AG04450 (cell line): Measurements from ENCODE around the gene KCNH8. TPM values are rescaled to one million over a fixed set of nuclear protein-coding genes. Genes with fewer than 3 reads are reported as not detected.

ENCODE experiments used
- CTCF ChIA-PET: fragments of 300-600, 350-600 bp; formaldehyde crosslinking; extraction: SDS; loops from one replicate; lab custom pipeline; 2022; ENCODE audit warnings: antibody characterized with exemption, inconsistent platforms; lab: Charles Lee
- POLR2A ChIA-PET: fragments of 350-600 bp; formaldehyde crosslinking; extraction: SDS; loops from one replicate; lab custom pipeline; 2021; ENCODE audit warnings: antibody characterized with exemption, inconsistent platforms; lab: Yijun Ruan, JAX
- DNase-seq: peaks from one replicate; pipeline ENCODE4 v3.0.0-alpha.2; 2011; ENCODE audit warnings: low read depth, low spot score
- H3K27ac ChIP-seq: one replicate; pipeline ENCODE4 v1.5.1; 2012; ENCODE audit warnings: low read depth, low read length, control low read depth
- H3K27me3 ChIP-seq: one replicate; pipeline ENCODE4 v1.6.0; 2012; ENCODE audit warnings: low read length; ENCODE audit not compliant: control insufficient read depth, insufficient read depth
- H3K4me3 ChIP-seq: 2 replicates; pipeline ENCODE4 v1.5.1; 2011; ENCODE audit warnings: mild to moderate bottlenecking, low read depth, low read length, control low read depth
- H3K9me3 ChIP-seq: 2 replicates; pipeline ENCODE4 v1.5.1; 2012; ENCODE audit warnings: low read length; ENCODE audit not compliant: control insufficient read depth, insufficient read depth
- CTCF ChIP-seq: IDR thresholded peaks from 2 replicates; pipeline ENCODE4 v1.5.1; 2011; ENCODE audit warnings: low read depth, low read length, control low read depth, inconsistent platforms
- polyA plus RNA-seq: library from polyadenylated mRNA; depleted of rRNA; stranded (reverse); fragments of >200 nt; gene quantifications from 2 replicates; pipeline ENCODE4 v1.2.3, GENCODE V29; 2011

KCNH8 gene
- polyA plus RNA-seq, 1 experiment: not detected

GRCh38 chr3:19171794-19172193 is 23.5 kb downstream of the KCNH8 start:
- POLR2A ChIA-PET: no interaction called here
- Histone ChIP-seq H3K9me3 (peaks cover 13% of the 10 kb centered on the region), H3K27me3 (no peaks in the 10 kb centered on the region), H3K27ac (no peak overlapping the region), H3K4me3 (no peak overlapping the region)
- CTCF ChIA-PET: no interaction called here
- TF ChIP-seq CTCF: no peak
- DNase-seq: no peak

- no peak for TF ChIP-seq CTCF
- H3K9me3 ChIP-seq: peaks cover 11% of the 10 kb centered on the region; the same call in 1 of the 2 replicates
- ChIA-PET CTCF (no interaction called here), POLR2A (no interaction called here)
- H3K4me3 ChIP-seq: no peak overlapping the region
- no peak for DNase-seq
- H3K27ac ChIP-seq: no peak overlapping the region
- H3K27me3 ChIP-seq: no peaks in the 10 kb centered on the region
Observed at GRCh38 chr3:19173945-19174344, 25.6 kb downstream of the KCNH8 start.

- DNase-seq: no peak
- Histone ChIP-seq H3K27ac (no peak overlapping the region), H3K4me3 (no peak overlapping the region), H3K9me3 (peaks cover 6% of the 10 kb centered on the region; the same call in 1 of the 2 replicates), H3K27me3 (no peaks in the 10 kb centered on the region)
- ChIA-PET POLR2A (no interaction called here), CTCF (no interaction called here)
- no peak for TF ChIP-seq CTCF
Observed at GRCh38 chr3:19183584-19183983, 35.3 kb downstream of the KCNH8 start.

- H3K27ac ChIP-seq: no peak overlapping the region
- no peak overlapping the region for H3K4me3 ChIP-seq
- POLR2A ChIA-PET: no interaction called here
- H3K27me3 ChIP-seq: no peaks in the 10 kb centered on the region
- H3K9me3 ChIP-seq: no peaks in the 10 kb centered on the region
- no peak for DNase-seq
- CTCF ChIA-PET: no interaction called here
- TF ChIP-seq CTCF: no peak
Observed at GRCh38 chr3:19190126-19190525, 41.8 kb downstream of the KCNH8 start.

- TF ChIP-seq CTCF: no peak
- H3K9me3 ChIP-seq: no peaks in the 10 kb centered on the region
- H3K27ac ChIP-seq: no peak overlapping the region
- CTCF ChIA-PET: no interaction called here
- POLR2A ChIA-PET: no interaction called here
- no peaks in the 10 kb centered on the region for H3K27me3 ChIP-seq
- H3K4me3 ChIP-seq: no peak overlapping the region
- no peak for DNase-seq
Observed at GRCh38 chr3:19190602-19191001, 42.3 kb downstream of the KCNH8 start.
